COLO668 (cell line): Measurements from ENCODE around the gene SPACA5.
"Not testable (repeated sequence)": the region's sequence is repeated elsewhere in the genome, so short reads cannot be mapped to it uniquely, and the experiment has no call there.

Experiments
- DNase-seq: peaks from one replicate; lab custom pipeline; 2025; ENCODE audit not compliant: unreplicated experiment; lab: John Stamatoyannopoulos, UW

Gene SPACA5

DNA sequence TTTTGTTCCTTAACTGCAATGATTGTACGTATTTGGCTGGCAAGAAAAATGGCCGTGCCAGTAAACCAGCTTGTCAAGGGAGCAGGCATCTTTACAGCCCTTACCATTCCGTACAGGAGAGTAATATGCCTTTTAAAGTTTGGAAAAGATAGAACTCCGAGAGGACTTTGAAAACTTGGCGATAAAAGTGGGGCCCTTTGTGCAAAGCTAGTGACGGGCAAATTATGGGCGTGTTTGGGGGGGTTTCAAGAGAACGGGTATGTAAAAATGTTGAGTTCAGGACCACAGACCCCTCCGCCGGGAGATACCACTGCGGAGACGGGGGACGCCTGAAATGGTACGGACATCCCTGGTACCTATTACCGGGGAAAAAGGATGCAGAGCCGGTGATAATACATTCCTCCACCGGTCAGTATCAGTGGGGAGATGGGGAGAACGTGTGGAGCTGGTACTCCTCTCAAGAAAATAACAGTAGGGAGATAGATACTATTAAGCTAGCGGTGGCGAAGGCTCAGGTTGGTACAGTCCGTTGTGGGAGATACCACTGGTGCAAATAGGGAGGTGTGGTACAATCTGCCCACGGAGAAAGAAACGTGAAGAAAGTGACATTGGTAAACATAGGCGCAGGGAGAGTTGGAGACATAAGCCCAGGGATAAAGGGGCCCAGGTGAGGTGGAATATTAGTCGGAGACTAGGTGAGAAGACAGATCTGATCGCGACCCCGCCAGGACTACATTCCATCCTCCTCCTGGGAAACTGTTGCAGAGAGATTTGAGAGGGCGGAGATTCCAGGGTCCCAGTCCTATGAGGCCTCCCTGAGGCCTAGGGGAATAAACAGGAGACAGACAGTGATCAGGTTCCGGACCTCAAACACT, 14.5 kb downstream of the SPACA5 start:
- DNase-seq, result peak; percentile 77

DNA sequence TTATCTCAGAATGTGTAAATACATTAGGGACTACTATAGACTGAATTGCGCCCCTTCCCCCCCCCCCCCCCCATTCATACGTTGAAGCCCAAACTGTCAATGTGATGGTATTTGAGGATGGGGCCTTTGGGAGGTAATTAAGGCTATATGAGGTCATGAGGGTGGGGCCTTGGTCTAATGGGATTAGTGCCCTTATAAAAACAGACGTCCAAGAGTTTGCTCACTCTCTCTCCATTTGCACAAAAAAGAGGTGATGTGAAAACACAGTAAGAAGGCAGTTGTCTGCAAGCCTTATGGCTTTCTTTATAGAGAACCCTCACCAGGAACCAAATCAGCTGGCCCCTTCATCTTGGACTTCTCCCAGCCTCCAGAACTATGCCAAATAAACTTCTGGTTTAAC, 15.3 kb downstream of the SPACA5 start:
- no peak for DNase-seq

DNA sequence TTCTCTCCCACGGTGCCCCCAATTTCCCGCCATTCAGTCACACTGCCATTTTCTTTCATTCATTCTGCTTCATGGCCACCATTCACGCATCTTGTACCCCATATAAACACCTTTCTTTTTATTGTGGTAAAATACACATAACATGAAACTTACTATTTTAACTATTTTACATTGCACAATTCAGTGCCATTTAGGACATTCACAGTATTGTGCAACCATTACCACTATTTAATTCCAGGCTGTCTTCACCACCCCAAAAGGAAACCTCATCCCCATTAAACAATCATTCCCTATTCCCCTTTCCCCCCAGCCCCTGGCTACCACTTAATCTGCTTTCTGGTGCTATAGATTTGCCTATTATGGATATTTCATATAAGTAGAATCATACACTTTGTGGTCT, 15.9 kb downstream of the SPACA5 start:
- no peak for DNase-seq

DNA sequence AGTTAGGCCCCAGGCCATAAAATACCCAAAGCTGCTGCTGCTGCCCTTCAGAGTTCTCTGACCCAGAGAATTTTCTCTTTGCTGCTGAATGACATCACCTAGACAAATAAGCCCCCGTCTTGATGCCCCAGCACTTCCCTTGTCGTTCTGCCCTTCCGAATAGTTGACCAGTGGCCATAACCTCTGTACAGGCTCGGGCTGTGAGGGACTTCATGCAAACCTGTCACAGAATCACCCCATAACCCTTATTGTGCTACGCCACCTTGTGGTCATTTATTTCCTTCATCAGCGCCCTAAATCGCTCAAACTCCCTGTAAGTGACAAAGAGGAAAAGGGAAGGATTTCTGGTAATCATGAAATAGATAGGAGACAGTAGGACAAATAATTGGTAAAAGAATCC, 18.8 kb downstream of the SPACA5 start:
- peak; percentile 31 for DNase-seq

DNA sequence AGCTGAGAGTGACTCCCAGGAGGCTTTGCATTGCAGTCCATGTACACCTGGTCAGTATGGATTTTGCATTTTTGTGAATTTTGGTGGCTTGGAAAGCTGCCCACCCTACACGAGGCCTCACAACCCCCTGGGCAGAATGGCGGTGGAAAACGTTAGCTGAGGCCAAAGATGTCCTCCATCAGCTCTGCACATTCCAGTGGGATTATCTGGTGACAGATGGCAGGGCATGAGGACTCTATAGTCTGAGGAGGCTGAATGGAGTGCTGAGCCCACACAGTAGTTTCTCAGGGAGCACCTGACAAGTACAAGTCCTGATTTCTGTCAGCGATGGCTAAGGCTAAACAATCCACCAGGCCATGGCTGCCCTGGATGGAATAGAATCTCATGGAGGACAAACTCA, 20.8 kb downstream of the SPACA5 start:
- not testable (repeated sequence) for DNase-seq

DNA sequence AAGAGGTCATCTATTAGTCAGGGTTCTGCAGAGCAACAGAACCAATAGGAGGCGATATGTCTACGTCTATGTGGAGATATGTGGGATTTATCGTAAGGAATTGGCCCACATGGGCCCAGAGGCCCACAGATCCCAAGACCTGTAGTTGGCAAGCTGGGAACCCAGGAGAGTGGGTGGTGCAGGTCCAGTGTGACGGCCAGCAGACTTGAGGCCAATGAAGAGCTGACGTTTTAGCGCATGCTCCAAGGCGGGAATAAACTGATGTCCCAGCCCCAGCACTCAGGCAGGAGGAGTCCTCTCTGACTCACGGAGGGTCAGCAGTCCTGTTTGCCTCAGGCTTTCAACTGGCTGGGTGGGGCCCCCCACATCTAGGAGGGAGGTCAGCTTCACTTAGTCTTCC, 21.3 kb downstream of the SPACA5 start:
- DNase-seq, result no peak

DNA sequence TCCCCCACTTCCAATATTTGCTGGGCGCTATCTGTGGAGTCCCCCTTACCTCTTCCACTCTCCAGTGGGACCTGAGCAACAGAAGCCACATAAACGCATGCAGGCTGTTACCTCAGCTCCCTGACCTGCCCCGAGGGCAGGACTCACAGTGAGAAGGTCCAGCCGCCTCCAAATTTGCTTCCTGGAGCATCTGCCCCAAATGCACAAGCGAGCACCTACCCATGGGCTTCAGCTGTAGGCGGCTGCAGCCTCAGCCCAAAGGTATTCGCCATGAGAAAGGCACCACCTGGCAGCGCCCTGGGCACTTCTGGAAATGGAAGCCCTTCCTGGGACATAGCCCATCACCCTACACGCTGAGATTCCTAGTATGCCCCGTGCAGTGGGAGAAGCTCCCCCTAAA, 23.4 kb downstream of the SPACA5 start:
- DNase-seq, result no peak

DNA sequence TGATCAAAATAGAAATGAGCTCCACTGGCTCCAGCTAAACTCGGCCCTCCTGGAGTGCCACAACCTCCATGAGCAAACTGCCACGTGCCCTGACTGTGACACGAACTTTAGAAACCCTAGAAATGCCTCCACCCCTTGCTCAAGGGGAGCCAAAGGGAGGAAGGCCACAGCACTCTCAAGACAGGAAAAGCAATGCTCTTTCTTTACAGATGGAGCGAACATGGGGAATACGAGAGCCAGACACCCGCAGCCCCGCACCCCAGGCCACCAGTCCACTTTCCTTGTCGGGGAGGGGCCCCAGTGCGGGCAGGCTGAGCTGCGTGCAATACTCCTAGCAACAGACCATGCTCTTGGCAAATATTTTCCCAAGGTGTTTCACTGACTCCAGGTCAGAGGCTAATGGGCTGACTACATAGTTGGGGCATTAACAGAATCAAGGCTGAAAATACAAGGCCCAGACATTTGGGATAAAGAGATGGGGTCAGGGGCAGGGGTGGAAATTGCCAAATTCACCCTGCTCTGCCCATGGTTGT, 23.9 kb downstream of the SPACA5 start:
- not testable (repeated sequence) for DNase-seq

DNA sequence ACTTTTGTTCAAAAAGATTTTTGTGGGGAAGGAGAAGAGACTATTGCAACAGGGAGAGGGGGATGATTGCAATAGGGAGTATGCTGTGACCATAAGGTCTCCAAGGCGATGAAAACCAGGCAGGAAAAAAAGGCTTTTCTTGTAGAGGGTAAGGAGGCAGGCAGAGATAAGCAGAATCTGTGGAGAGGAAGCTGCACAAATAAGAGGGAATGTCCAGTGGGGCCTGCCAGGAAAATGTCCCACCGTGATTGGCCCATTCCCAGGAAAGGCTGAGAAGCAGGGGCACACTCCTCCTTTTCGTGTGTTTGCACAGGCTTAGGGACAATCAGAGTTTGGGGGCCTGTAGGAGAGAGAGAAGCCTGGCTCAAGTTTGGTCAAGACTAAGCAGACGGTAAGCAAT, 29.1 kb downstream of the SPACA5 start:
- no peak for DNase-seq

DNA sequence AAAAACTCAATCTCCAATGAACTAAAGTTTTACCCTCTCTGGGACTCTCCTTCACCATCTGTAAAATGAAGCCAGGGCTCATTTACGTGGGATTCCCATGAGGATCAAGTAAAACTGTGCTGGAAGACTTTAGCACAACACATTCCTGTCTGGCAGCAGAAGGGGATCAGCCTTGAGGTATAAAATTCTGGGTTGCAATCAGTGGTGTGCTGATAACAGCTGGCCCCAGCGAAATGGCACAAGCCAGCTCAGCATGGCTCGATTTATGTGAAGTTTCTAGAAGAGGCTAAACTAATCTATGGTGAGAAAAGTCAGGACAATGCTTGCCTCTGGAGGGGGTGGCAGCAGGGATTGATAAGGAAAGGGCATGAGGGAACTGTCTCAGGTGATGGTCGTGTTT, 36.3 kb downstream of the SPACA5 start:
- DNase-seq, result no peak

DNA sequence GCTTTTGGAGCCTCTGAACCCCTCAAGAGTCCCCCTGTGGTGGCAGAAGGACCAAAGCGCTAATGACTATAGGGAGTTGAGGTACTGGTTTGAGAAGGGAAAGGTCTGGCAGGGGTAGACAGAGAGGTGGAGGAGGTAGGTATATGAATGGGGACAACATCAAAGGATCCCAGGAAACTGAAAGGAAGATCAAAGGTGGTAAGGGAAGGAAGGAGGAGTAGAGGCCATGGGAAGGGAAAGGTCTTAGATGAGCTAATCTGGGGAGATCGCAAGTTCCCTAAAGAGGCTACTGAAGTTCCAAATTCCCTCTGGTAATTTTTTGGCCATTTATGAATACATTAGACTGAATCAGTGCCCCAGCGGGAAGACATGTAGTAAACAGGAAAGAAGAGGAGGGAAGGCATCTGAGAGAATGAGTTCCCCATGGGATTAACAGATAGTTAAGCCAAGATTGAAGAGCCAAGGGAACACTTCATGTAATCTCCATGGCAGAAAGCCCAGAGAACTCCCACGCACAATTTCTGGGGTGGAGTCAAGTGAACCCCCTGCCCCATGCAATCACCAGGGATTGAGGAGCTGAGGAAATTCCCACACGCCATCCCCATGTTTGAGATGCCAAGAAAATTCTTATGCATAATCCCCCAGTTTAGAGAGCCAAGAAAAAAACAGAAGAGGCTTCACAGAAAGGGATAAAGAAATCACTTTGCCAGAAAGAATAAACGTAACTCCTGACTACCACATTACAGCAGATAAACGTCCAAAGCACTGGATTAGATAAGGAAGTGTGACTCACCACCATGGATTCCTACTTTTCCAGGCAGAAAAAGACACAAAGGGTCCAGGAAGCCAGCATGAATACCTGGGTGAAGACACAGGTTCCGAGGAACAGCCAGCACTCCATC, 38.9 kb downstream of the SPACA5 start:
- DNase-seq, result no peak

DNA sequence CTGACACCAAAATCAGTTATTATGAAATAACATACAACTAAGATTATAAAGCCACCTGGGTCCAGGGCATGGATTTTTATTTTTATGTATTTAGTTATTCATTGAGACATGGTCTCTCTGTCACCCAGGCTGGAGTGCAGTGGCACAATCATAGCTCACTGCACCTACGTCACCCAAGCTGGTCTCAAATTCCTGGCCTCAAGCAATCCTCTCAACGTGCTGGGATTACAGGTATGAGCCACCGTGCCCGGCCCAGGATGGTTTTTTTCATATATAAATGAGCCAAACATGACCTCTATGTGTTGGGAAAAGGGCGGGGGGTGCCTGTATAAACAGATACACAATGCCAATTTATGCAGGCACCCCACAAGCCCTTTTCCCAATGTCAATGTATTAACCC, 40.1 kb downstream of the SPACA5 start:
- no peak for DNase-seq

DNA sequence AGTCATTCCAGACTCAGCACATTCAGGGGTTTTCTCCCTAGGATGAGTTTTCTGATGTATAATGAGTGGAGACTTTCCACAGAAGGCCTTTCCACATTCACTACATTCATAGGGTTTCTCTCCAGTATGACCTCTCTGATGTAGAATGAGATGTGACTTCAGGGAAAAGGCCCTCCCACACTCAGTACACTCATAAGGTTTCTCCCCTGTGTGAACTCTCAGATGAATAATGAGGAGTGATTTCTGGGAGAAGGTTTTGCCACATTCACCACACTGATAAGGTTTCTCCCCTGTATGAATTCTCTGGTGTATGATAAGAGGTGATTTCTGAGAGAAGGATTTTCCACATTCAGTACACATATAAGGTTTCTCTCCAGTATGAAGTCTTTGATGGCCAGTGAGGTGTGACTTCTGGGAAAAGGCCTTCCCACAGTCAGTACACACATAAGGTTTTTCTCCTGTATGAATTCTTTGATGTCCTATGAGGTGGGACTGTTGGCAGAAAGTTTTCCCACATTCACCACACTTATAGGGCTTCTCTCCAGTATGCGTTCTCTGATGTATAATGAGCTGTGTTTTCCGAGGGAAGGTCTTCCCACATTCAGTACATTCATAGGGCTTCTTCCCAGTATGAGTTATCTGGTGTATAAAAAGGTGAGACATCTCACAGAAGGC, 52.0 kb downstream of the SPACA5 start:
- no peak for DNase-seq

DNA sequence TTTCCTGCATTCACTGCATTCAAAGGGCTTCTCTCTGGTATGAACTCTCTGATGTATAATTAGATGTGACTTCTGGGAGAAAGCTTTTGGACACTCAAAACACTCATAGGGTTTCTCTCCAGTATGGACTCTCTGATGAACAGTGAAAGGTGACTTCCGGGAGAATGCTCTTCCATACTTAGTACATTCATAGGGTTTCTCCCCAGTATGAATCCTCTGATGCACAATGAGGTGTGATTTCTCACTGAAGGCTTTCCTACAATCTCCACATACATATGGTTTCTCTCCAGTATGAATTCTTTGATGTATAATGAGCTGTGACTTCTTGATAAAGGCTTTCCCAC, 52.5 kb downstream of the SPACA5 start:
- no peak for DNase-seq
